HepG2 (cell line): ENCODE measurements around the gene ATP9A. TPM values are rescaled to one million over a fixed set of nuclear protein-coding genes. Genes with fewer than 3 reads are reported as not detected.

Experiments
- CAMTA2 ChIP-seq: sonication (generic); formaldehyde crosslinking; IDR thresholded peaks from 2 replicates; pipeline ENCODE4 v1.4.0; 2020; ENCODE audit warnings: mild to moderate bottlenecking, missing genetic modification reagents, borderline replicate concordance
- FOXC1 ChIP-seq: sonication (generic); formaldehyde crosslinking; IDR thresholded peaks from 2 replicates; pipeline ENCODE4 v1.8.0; 2022; ENCODE audit warnings: mild to moderate bottlenecking, missing genetic modification reagents, borderline replicate concordance
- KLF15 ChIP-seq: sonication (generic); formaldehyde crosslinking; IDR thresholded peaks from 2 replicates; pipeline ENCODE4 v1.8.1; 2023; ENCODE audit warnings: borderline replicate concordance, mild to moderate bottlenecking, inconsistent platforms, missing genetic modification reagents, mixed read lengths
- POLR2G ChIP-seq: fragments of 200-400 bp; formaldehyde crosslinking; IDR thresholded peaks from 2 replicates; pipeline ENCODE4 v1.6.1; 2018; ENCODE audit warnings: mild to moderate bottlenecking, low read depth, low read length, moderate library complexity
- RARA ChIP-seq: IDR thresholded peaks from 2 replicates; pipeline ENCODE4 v1.6.1; 2016; ENCODE audit warnings: missing genetic modification reagents, missing compliant biosample characterization
- ZBED4 ChIP-seq: sonication (generic); formaldehyde crosslinking; IDR thresholded peaks from 2 replicates; pipeline ENCODE4 v1.4.0; 2020; ENCODE audit warnings: missing genetic modification reagents, borderline replicate concordance
- ZBTB1 ChIP-seq: sonication (generic); formaldehyde crosslinking; IDR thresholded peaks from 2 replicates; pipeline ENCODE4 v1.4.0; 2020; ENCODE audit warnings: missing genetic modification reagents, borderline replicate concordance
- ZBTB10 ChIP-seq: sonication (generic); formaldehyde crosslinking; IDR thresholded peaks from 2 replicates; pipeline ENCODE4 v1.4.0; 2020; ENCODE audit warnings: missing genetic modification reagents, borderline replicate concordance
- ZBTB7A ChIP-seq: sonication (generic); formaldehyde crosslinking; IDR thresholded peaks from 2 replicates; pipeline ENCODE4 v1.8.0; 2022; ENCODE audit warnings: mild to moderate bottlenecking, missing genetic modification reagents
- ZC3H13 ChIP-seq: sonication (generic); formaldehyde crosslinking; IDR thresholded peaks from 2 replicates; pipeline ENCODE4 v1.8.1; 2023; ENCODE audit warnings: mild to moderate bottlenecking, missing genetic modification reagents, moderate library complexity
- ZNF296 ChIP-seq: sonication (generic); formaldehyde crosslinking; conservative IDR thresholded peaks from 2 replicates; pipeline ENCODE4 v1.5.0; 2020; ENCODE audit warnings: mild to moderate bottlenecking, missing genetic modification reagents
- ZNF430 ChIP-seq: sonication (generic); formaldehyde crosslinking; IDR thresholded peaks from 2 replicates; pipeline ENCODE4 v1.9.0; 2021; ENCODE audit warnings: mild to moderate bottlenecking, missing genetic modification reagents
- ZNF44 ChIP-seq: sonication (generic); formaldehyde crosslinking; IDR thresholded peaks from 2 replicates; pipeline ENCODE4 v1.5.1; 2020; ENCODE audit warnings: mild to moderate bottlenecking, missing genetic modification reagents
- ZNF512B ChIP-seq: sonication (generic); formaldehyde crosslinking; IDR thresholded peaks from 2 replicates; pipeline ENCODE4 v1.5.1; 2020; ENCODE audit warnings: missing genetic modification reagents, mild to moderate bottlenecking, borderline replicate concordance
- ZNF550 ChIP-seq: sonication (generic); formaldehyde crosslinking; IDR thresholded peaks from 2 replicates; pipeline ENCODE4 v1.4.0; 2020; ENCODE audit warnings: mild to moderate bottlenecking, missing genetic modification reagents, borderline replicate concordance
- ZNF672 ChIP-seq: sonication (generic); formaldehyde crosslinking; IDR thresholded peaks from 2 replicates; pipeline ENCODE4 v1.8.1; 2022; ENCODE audit warnings: missing genetic modification reagents
- polyA plus RNA-seq, 8 experiments: library from polyadenylated mRNA; depleted of rRNA in 3 of 8; stranded (reverse) in 7 of 8; unstranded in 1 of 8; fragments of >200 nt; fragmentation: Illumina TruSeq in 4 of 8; extraction: Trizol in 4 of 8; gene quantifications; 2 replicates each; pipeline versions ENCODE4 v1.2.1 to v1.2.3, GENCODE V29; 2011 to 2016; ENCODE audit warnings: low read depth in 4 of 8, missing spikeins in 1 of 8, mixed read lengths in 1 of 8; ENCODE audit not compliant: insufficient read depth in 1 of 8
- total RNA-seq, 5 experiments: library from RNA; depleted of rRNA; stranded (reverse); fragments of >200 nt; fragmentation: Illumina TruSeq; extraction: Trizol; gene quantifications; 2 replicates each; pipeline ENCODE4 v1.2.3, GENCODE V29; 2016; ENCODE audit warnings: low read depth in 1 of 5
- TF ChIP-seq, protein P1 (sequence below), 2 experiments: sonication (generic) in 1 of 2; formaldehyde crosslinking in 1 of 2; IDR thresholded peaks; 2 replicates each; pipeline versions ENCODE4 v1.4.0 to v1.6.1; 2018 to 2020; ENCODE audit warnings: missing genetic modification reagents in 2 of 2, borderline replicate concordance in 1 of 2, low read depth in 1 of 2, mild to moderate bottlenecking in 1 of 2, missing biosample characterization in 1 of 2

The ATP9A gene
- total and polyA plus RNA-seq, 2 of the 13 experiments (the other 11 are each of a cell fraction or from before 2014, with no cell fraction given), result 11.8 to 18.5 TPM

GRCh38 chr20:51801122-51801822, 33.1 kb upstream of the ATP9A start (continued):
- no peak for TF ChIP-seq ZBTB1 (CRISPR knock-in tag)
- TF ChIP-seq, protein P1, sequence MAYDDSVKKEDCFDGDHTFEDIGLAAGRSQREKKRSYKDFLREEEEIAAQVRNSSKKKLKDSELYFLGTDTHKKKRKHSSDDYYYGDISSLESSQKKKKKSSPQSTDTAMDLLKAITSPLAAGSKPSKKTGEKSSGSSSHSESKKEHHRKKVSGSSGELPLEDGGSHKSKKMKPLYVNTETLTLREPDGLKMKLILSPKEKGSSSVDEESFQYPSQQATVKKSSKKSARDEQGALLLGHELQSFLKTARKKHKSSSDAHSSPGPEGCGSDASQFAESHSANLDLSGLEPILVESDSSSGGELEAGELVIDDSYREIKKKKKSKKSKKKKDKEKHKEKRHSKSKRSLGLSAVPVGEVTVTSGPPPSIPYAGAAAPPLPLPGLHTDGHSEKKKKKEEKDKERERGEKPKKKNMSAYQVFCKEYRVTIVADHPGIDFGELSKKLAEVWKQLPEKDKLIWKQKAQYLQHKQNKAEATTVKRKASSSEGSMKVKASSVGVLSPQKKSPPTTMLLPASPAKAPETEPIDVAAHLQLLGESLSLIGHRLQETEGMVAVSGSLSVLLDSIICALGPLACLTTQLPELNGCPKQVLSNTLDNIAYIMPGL (CRISPR knock-in tag; IDR thresholded peaks at IDR 0.05; ENCODE audit: borderline replicate concordance in 1 of 2, low read depth in 1 of 2), result peak in 1 of 2 experiments; percentile 88; a peak in 2 of 4 replicates
- TF ChIP-seq CAMTA2 (CRISPR knock-in tag), result no peak
- TF ChIP-seq ZNF296 (CRISPR knock-in tag), result no peak
- peak; percentile 79; the same call in 1 of the 2 replicates for TF ChIP-seq ZNF512B (CRISPR knock-in tag)
- no peak for TF ChIP-seq ZNF550 (CRISPR knock-in tag)
- TF ChIP-seq ZNF672, result no peak
- TF ChIP-seq ZBTB7A (CRISPR knock-in tag), result no peak
- TF ChIP-seq KLF15, result no peak
- TF ChIP-seq ZBED4 (CRISPR knock-in tag), result no peak
- TF ChIP-seq POLR2G, result no peak
- no peak for TF ChIP-seq ZC3H13
- TF ChIP-seq FOXC1 (CRISPR knock-in tag), result no peak
- 0 out of 2 replicates have a peak, but pooled peaks have one; percentile 7 for TF ChIP-seq RARA (CRISPR knock-in tag)
- TF ChIP-seq ZNF430 (CRISPR knock-in tag), result peak; percentile 36; the same call in 1 of the 2 replicates
- no peak for TF ChIP-seq ZNF44 (CRISPR knock-in tag)
- 0 out of 2 replicates have a peak, but pooled peaks have one; percentile 5 for TF ChIP-seq ZBTB10 (CRISPR knock-in tag)
